Activated T-helper 1 cell treated with anti-CD3 and anti-CD28 coated beads, Interleukin-12 subunit alpha, Interleukin-12 subunit beta, Interleukin-2, Interleukin-4 antibody, amounts not matched to agents 30 ng/mL and 10 ng/mL and 1 ng/mL, durations not matched to agents 14 hours and 24 hours and 36 hours (primary cell): ENCODE measurements around the gene SND1. TPM values are rescaled to one million over a fixed set of nuclear protein-coding genes. Genes with fewer than 3 reads are reported as not detected.

ENCODE experiments used
- DNase-seq: peaks from one replicate; pipeline ENCODE4 v3.0.0; 2021; ENCODE audit warnings: low spot score
- H3K27ac Mint-ChIP-seq: one replicate; pipeline ENCODE4 v1.8.0; 2021; ENCODE audit warnings: mild to moderate bottlenecking, mixed read lengths
- H3K27me3 Mint-ChIP-seq: one replicate; pipeline ENCODE4 v1.8.0; 2022; ENCODE audit warnings: mild to moderate bottlenecking, moderate library complexity, mixed read lengths; ENCODE audit not compliant: insufficient read depth
- H3K36me3 Mint-ChIP-seq: one replicate; pipeline ENCODE4 v1.8.0; 2021; ENCODE audit warnings: low read depth, mixed read lengths
- H3K4me1 Mint-ChIP-seq: one replicate; pipeline ENCODE4 v1.8.0; 2021; ENCODE audit warnings: low read depth, mixed read lengths
- H3K4me3 Mint-ChIP-seq: one replicate; pipeline ENCODE4 v1.8.0; 2021; ENCODE audit warnings: mild to moderate bottlenecking, moderate library complexity, mixed read lengths
- H3K9me3 Mint-ChIP-seq: one replicate; pipeline ENCODE4 v1.8.0; 2021; ENCODE audit warnings: mixed read lengths
- intact Hi-C: fragments of 100-400 bp; cut with micrococcal nuclease; formaldehyde crosslinking; loops from one replicate; pipeline ENCODE4 v1.15.1; 2024
- total RNA-seq: library from RNA; stranded (reverse); gene quantifications from 2 replicates; pipeline ENCODE4 v1.2.3, GENCODE V29; 2022

Gene SND1
- total RNA-seq, 1 donor from 2014 or later: 292 TPM

DNA sequence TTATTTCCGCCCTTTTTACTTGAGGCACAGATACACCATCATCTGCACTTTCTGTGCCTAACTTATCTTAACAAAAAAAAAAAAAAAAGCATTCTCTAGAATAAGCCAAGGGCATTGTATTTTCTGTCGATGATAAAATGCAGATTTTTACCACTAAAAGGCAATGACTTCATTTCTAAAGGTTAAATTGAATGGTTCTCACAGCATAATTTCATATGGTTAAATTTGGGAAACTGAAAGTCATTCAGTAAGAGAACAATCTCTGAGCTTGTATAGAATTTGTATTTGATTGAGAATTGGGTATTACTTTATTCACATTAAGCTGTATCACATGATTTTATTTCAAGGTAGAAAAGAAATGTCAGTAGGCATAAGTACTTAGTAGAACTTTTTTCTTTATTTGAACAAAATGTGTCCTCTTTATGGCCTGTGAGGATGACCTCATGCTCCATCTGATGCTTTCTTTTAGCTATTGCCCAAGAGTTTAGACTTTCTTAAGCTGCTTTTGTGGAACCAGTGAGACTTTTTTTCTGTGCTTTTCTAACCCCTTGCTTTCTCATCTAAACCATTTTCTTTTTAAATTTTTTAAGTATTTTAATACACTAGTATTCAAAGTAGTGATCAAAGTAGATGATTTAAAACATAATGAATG, 268.9 kb downstream of the SND1 start:
- Mint-ChIP-seq H3K27ac (no peak overlapping the region), H3K4me1 (peaks cover 15% of the 10 kb centered on the region), H3K9me3 (no peaks in the 10 kb centered on the region), H3K27me3 (no peaks in the 10 kb centered on the region), H3K4me3 (no peak overlapping the region), H3K36me3 (peaks cover 2% of the 10 kb centered on the region)
- intact Hi-C loops: no loop called here
- DNase-seq: no peak

DNA sequence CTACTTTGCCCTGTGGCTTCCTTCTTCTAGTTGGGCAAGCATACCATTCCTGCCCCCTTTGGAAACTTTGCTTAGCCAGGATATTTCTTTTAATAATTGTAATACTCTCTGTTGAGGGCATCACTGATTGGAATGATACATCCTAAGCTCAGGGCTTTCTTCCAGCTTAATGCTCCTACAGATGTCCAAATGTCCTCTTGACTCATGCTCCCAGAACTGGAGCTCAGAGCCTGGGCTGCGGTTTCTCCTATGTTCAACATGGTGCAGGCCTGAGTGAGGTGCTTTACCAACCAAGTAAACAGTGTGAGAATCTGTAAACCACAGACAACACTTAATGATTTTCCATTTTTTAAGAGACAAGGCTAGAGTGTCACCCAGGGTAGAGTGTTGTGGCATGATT, 270.7 kb downstream of the SND1 start:
- no peak for DNase-seq
- Mint-ChIP-seq H3K27ac (no peak overlapping the region), H3K4me3 (no peak overlapping the region), H3K36me3 (peaks cover 5% of the 10 kb centered on the region), H3K9me3 (no peaks in the 10 kb centered on the region), H3K27me3 (no peaks in the 10 kb centered on the region), H3K4me1 (peaks cover 24% of the 10 kb centered on the region)
- intact Hi-C loops: no loop called here

DNA sequence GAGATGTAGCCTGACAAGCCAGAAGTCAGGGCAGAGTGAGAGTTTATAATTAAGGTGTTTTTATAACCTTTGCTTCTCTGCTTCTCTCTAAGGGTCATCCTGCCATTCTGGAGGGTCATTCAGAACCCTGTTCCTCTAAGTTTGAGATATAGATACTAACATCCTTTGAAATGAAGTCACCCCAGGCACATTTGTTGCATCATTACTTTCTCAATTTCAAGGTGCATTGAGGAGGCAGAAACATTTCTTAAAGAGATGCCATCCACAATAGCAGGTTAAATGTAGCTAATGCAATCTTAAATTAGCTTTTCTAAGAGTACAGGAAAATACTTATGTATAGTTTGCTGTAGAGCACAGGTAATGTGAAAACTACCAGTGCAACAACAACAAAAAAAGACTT, 272.9 kb downstream of the SND1 start:
- intact Hi-C loops: loop anchor here (5.0 kb wide), 1 partner anchor 87 kb away; no protein-coding TSS in a partner anchor
- peaks cover 24% of the 10 kb centered on the region for H3K4me1 Mint-ChIP-seq

DNA sequence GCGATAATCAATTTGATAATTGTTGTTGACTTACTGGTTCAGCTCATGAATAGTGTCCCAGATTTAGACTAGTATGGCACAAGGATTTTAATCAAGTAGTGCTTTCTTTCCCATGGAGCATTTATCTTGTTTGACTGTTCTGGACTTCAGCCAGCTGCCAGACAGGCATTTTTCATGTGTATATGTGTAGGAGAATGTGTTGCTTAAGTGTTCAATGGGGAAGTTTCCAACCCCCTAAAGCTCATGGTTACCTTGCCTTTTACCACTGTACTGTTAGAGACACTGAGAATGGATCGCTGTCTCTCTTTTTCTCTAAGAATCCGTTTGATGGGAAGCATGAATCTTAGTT, 275.3 kb downstream of the SND1 start:
- Mint-ChIP-seq H3K4me3 (no peak overlapping the region), H3K36me3 (peaks cover 19% of the 10 kb centered on the region)
- DNase-seq: no peak

More for the DNA sequence above, 272.9 kb downstream of the SND1 start:
- Mint-ChIP-seq H3K27ac (no peak overlapping the region), H3K36me3 (peaks cover 7% of the 10 kb centered on the region), H3K9me3 (no peaks in the 10 kb centered on the region), H3K27me3 (no peaks in the 10 kb centered on the region), H3K4me3 (no peak overlapping the region)
- no peak for DNase-seq

DNA sequence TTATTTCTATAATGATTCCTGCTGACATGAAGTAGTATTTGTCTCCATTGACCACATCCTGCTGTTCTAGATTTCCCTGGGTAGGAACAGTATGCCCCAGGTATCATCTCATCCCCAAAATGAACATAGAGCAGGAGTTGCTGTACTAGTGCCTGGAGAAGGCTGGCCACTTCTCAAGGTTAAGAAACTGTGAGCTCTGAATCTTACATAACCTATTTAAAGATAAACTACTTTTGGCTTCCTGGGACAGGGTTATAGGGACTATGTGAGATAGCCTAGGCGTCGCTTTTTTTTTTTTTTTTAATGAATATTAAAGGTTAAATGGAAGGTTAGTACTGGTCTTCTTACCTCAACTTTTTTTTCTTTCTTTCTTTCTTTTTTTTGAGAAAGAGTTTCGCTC, 276.2 kb downstream of the SND1 start:
- H3K9me3 Mint-ChIP-seq: no peaks in the 10 kb centered on the region
- H3K27ac Mint-ChIP-seq: peak overlapping the region; percentile 26
- DNase-seq: no peak
- peaks cover 21% of the 10 kb centered on the region for H3K36me3 Mint-ChIP-seq
- intact Hi-C loops: loop anchor here (5.0 kb wide), 1 partner anchor 84 kb away; no protein-coding TSS in a partner anchor
- H3K4me1 Mint-ChIP-seq: peaks cover 14% of the 10 kb centered on the region
- no peaks in the 10 kb centered on the region for H3K27me3 Mint-ChIP-seq
- no peak overlapping the region for H3K4me3 Mint-ChIP-seq

More for the DNA sequence above, 275.3 kb downstream of the SND1 start:
- H3K27me3 Mint-ChIP-seq: no peaks in the 10 kb centered on the region
- H3K27ac Mint-ChIP-seq: no peak overlapping the region
- H3K9me3 Mint-ChIP-seq: no peaks in the 10 kb centered on the region
- peaks cover 14% of the 10 kb centered on the region for H3K4me1 Mint-ChIP-seq
- intact Hi-C loops: loop anchor here (5.0 kb wide), 1 partner anchor 85 kb away; no protein-coding TSS in a partner anchor

DNA sequence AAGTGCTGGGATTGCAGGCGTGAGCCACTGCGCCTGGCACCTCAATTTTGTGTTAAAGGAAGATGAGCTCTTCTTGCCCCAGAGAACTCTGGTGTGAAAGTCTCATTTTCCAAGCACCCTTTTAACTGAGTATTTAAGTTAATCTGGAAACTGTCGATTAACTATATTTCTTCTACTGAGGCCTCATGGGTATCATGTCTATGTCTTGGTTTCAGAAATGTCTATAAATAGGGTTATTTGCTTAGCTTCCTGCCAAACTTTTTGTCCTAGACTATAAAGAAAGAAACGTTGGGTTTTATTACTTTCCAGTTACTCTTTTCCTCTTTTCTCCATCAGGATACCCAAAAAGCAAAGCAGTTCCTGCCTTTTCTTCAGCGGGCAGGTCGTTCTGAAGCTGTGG, 276.9 kb downstream of the SND1 start:
- DNase-seq: no peak
- H3K4me1 Mint-ChIP-seq: peaks cover 14% of the 10 kb centered on the region
- no peak overlapping the region for H3K4me3 Mint-ChIP-seq
- no peaks in the 10 kb centered on the region for H3K27me3 Mint-ChIP-seq
- no peak overlapping the region for H3K27ac Mint-ChIP-seq
- H3K9me3 Mint-ChIP-seq: no peaks in the 10 kb centered on the region
- H3K36me3 Mint-ChIP-seq: peaks cover 21% of the 10 kb centered on the region
- intact Hi-C loops: loop anchor here (5.0 kb wide), 1 partner anchor 83 kb away; no protein-coding TSS in a partner anchor

DNA sequence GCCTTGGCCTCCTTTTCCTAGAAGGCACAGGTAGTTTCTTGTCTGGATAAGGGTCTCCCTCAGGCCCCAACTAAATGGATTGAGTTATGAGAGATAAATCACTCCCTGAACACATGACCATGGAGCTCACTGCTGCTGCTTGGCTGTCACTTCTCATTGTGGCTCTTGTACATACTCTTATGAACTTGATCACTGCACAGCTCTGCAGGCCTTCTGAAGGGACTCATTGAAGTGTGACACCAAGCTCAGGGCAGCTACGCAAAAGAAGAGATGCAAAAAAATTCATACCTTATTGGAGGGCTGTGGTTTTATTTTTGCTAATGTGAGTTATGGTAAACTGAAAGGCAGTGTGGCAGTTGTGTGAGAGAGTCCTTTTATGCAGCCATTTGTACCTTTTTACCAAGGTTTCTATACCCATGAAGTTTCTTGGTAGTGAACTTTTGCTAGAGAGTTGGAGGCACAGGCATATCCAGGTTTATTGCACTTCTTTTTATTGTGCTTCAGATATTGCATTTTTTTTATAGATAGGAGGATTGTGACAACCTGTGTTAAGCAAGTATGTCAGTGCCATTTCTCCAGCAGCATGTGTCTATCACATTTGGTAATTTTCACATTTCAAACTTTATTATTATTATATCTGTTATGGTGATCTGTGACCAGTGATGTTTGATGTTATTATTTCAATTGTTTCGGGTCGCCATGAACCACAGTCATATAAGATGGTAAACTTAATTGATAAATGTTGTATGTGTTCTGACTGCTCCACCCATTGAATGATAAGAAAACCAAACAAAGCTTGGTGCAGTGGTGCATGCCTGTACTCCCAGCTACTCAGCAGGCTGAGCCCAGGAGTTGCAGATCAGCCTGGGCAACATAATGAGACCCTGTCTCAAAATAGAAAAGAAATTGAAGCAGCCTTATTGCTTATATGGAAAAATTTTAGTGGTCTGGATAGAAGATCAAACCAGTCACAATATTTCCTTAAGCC, 278.6 kb downstream of the SND1 start:
- Mint-ChIP-seq H3K9me3 (no peaks in the 10 kb centered on the region), H3K4me1 (peaks cover 9% of the 10 kb centered on the region), H3K4me3 (no peak overlapping the region), H3K27me3 (no peaks in the 10 kb centered on the region), H3K36me3 (peaks cover 26% of the 10 kb centered on the region), H3K27ac (no peak overlapping the region)
- DNase-seq: no peak
- intact Hi-C loops: no loop called here

DNA sequence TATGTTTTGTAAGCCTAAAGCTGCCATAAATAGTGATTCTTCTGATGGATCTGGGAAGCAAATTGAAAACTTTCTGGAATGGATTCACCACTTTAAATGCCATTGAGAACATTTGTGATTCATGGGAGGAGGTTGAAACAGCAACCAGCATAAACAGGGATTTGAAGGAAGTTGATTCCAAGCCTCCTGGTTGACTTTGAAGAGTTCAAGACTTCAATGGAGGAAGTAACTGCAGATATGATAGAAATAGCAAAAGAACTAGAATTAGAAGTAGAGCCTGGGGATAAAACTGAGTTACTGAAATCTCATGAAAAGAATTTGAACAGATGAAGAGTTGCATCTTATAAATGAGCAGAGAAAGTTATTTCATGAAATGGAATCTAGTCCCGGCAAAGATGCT, 280.1 kb downstream of the SND1 start:
- intact Hi-C loops: no loop called here
- Mint-ChIP-seq H3K4me3 (no peak overlapping the region), H3K27ac (no peak overlapping the region), H3K36me3 (peaks cover 24% of the 10 kb centered on the region), H3K27me3 (no peaks in the 10 kb centered on the region), H3K9me3 (no peaks in the 10 kb centered on the region), H3K4me1 (peaks cover 4% of the 10 kb centered on the region)
- DNase-seq: no peak

DNA sequence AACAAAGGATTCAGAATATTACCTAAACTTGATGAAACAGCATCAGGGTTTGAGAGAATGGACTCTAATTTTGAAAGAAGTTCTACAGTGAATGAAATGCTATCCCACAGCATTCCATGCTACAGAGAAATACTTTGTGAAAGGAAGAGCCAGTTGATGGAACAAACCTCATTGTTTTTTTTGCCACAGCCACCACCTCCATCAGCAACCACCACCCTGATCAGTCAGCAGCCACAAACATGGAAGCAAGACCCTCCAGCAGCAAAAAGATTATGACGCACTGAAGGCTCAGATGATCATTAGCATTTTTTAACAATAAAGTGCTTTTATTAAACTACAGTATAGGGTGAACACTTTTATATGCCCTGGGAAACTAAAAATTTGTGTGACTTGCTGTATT, 280.5 kb downstream of the SND1 start:
- Mint-ChIP-seq H3K36me3 (peaks cover 24% of the 10 kb centered on the region), H3K27ac (no peak overlapping the region), H3K4me3 (no peak overlapping the region), H3K9me3 (no peaks in the 10 kb centered on the region), H3K27me3 (no peaks in the 10 kb centered on the region), H3K4me1 (no peaks in the 10 kb centered on the region)
- intact Hi-C loops: no loop called here
- DNase-seq: no peak

DNA sequence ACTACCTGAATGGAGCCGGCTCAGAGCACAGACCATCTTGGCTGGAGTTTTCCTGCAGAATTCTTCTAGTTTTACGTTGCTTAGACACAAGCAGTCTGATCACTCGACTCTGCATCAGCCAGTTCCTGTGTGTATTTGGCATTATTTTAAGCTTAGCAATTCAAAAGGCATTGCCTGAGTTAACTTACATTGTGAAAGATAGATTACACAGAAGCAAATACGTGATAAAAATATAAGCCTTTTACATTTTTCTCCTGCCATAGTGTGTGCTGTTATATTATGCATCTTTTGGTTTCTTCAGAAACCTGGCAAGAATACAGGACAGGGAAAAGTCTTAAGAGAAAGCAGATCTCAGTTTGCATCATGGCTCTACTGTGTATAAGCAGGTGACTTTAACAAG, 281.2 kb downstream of the SND1 start:
- intact Hi-C loops: no loop called here
- Mint-ChIP-seq H3K27me3 (no peaks in the 10 kb centered on the region), H3K4me1 (no peaks in the 10 kb centered on the region), H3K27ac (no peak overlapping the region), H3K36me3 (peaks cover 26% of the 10 kb centered on the region), H3K4me3 (no peak overlapping the region), H3K9me3 (no peaks in the 10 kb centered on the region)
- DNase-seq: no peak

DNA sequence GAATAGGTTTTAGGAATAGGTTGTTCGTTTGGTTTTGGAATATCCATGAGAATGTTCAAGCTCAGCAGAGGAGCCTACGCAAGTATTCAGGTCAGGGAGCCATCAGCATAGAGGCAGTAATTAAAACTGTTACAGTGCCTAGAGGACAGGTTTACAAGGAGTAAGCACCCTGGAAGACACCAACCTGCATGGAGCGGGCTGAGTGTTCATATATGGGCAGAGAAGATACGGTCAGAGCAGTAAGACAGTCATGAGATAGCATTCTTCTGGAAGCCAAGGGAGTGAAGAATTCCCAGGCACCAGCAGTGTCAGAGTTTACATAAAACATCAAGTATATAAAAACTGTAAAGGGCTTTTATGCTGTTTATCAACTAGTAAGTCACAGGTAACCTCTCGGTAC, 282.7 kb downstream of the SND1 start:
- no peaks in the 10 kb centered on the region for H3K27me3 Mint-ChIP-seq
- H3K27ac Mint-ChIP-seq: no peak overlapping the region
- H3K4me3 Mint-ChIP-seq: no peak overlapping the region
- no peak for DNase-seq
- H3K36me3 Mint-ChIP-seq: peaks cover 28% of the 10 kb centered on the region
- no peaks in the 10 kb centered on the region for H3K9me3 Mint-ChIP-seq
- intact Hi-C loops: no loop called here
- H3K4me1 Mint-ChIP-seq: no peaks in the 10 kb centered on the region

DNA sequence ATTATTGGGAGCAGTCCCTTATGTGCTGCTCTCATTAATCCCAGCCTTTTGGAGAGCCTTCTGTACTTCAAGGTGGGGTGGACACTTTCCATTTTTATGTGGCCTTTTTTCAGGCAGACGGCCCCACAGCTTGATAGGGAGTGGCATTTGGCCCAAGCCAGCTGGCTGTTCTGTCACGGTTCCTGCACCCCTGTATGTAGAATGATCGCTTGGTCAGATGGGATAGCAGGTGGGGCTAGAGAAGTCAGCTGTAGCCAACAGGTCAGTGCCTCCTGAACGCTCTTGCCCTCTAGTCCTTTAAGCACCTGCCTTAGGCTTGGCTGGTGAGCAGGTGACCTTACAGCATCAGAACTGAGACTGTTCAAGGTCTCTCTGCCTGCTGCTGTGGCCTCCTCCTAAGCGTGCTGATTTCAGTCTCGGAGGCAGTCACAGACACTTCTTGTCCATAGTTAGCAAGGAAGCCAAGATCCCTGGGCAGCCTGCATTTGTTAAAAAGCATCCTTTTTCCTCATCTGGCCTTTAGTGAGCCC, 283.9 kb downstream of the SND1 start:
- intact Hi-C loops: no loop called here
- peaks cover 18% of the 10 kb centered on the region for H3K36me3 Mint-ChIP-seq

More for the DNA sequence above, 283.9 kb downstream of the SND1 start:
- no peaks in the 10 kb centered on the region for H3K9me3 Mint-ChIP-seq
- DNase-seq: no peak
- no peaks in the 10 kb centered on the region for H3K4me1 Mint-ChIP-seq
- no peak overlapping the region for H3K4me3 Mint-ChIP-seq
- H3K27ac Mint-ChIP-seq: no peak overlapping the region
- H3K27me3 Mint-ChIP-seq: no peaks in the 10 kb centered on the region
